Neural progenitor cell (in vitro differentiated cells): ENCODE measurements around the gene ADCY7. TPM values are rescaled to one million over a fixed set of nuclear protein-coding genes. Genes with fewer than 3 reads are reported as not detected.

ENCODE experiments used
- DNase-seq: peaks from one replicate; pipeline ENCODE4 v3.0.0-alpha.2; 2016; ENCODE audit warnings: low spot score
- H2AFZ ChIP-seq: fragments of 200-600 bp; sonication (generic); replicated peaks from 2 replicates; pipeline ENCODE4 v1.6.1; 2016; ENCODE audit warnings: antibody characterized with exemption
- H3F3A ChIP-seq: fragments of 200-600 bp; sonication (generic); 2 replicates; pipeline ENCODE4 v1.6.1; 2016; ENCODE audit warnings: antibody characterized with exemption, low read depth
- H3K27ac ChIP-seq: fragments of 200-600 bp; sonication (generic); 2 replicates; pipeline ENCODE4 v1.5.1; 2016; ENCODE audit warnings: mild to moderate bottlenecking
- H3K27me3 ChIP-seq: fragments of 200-600 bp; sonication (generic); 2 replicates; pipeline ENCODE4 v1.6.1; 2016; ENCODE audit warnings: mild to moderate bottlenecking, moderate library complexity
- H3K36me3 ChIP-seq: fragments of 200-600 bp; sonication (generic); 2 replicates; pipeline ENCODE4 v1.5.1; 2016
- H3K4me1 ChIP-seq: fragments of 200-600 bp; sonication (generic); 2 replicates; pipeline ENCODE4 v1.6.1; 2016; ENCODE audit warnings: mixed run types
- H3K4me2 ChIP-seq: fragments of 200-600 bp; sonication (generic); 2 replicates; pipeline ENCODE4 v1.6.1; 2016
- H3K4me3 ChIP-seq: fragments of 200-600 bp; sonication (generic); 2 replicates; pipeline ENCODE4 v1.5.1; 2016
- H3K79me2 ChIP-seq: fragments of 200-600 bp; sonication (generic); 2 replicates; pipeline ENCODE4 v1.6.1; 2016; ENCODE audit warnings: low read depth
- H3K9ac ChIP-seq: fragments of 200-600 bp; sonication (generic); 2 replicates; pipeline ENCODE4 v1.6.1; 2016
- H3K9me3 ChIP-seq: fragments of 200-600 bp; sonication (generic); 2 replicates; pipeline ENCODE4 v1.5.1; 2016; ENCODE audit warnings: low read depth
- H4K20me1 ChIP-seq: fragments of 200-600 bp; sonication (generic); 2 replicates; pipeline ENCODE4 v1.6.1; 2016; ENCODE audit warnings: low read depth
- H3K27ac Mint-ChIP-seq: 3 replicates; pipeline ENCODE4 v1.8.0; 2021; ENCODE audit warnings: mixed read lengths
- H3K27me3 Mint-ChIP-seq: 2 replicates; pipeline ENCODE4 v1.8.0; 2022; ENCODE audit warnings: low read depth, mild to moderate bottlenecking, inconsistent platforms, moderate library complexity, mixed read lengths; ENCODE audit not compliant: insufficient read depth
- H3K36me3 Mint-ChIP-seq: 3 replicates; pipeline ENCODE4 v1.8.0; 2021; ENCODE audit warnings: mixed read lengths
- H3K4me1 Mint-ChIP-seq: 3 replicates; pipeline ENCODE4 v1.8.0; 2021; ENCODE audit warnings: mixed read lengths
- H3K4me3 Mint-ChIP-seq: 3 replicates; pipeline ENCODE4 v1.8.0; 2021; ENCODE audit warnings: mild to moderate bottlenecking, moderate library complexity, mixed read lengths
- H3K9me3 Mint-ChIP-seq: 3 replicates; pipeline ENCODE4 v1.8.0; 2020; ENCODE audit warnings: mixed read lengths
- EZH2 ChIP-seq: fragments of 200-600 bp; sonication (generic); IDR thresholded peaks from 2 replicates; pipeline ENCODE4 v1.6.1; 2017; ENCODE audit warnings: antibody characterized with exemption, mild to moderate bottlenecking, moderate library complexity
- EZH2phosphoT487 ChIP-seq: fragments of 200-600 bp; sonication (generic); IDR thresholded peaks from 2 replicates; pipeline ENCODE4 v1.6.1; 2017; ENCODE audit warnings: antibody characterized with exemption
- total RNA-seq: library from RNA; depleted of rRNA; stranded (reverse); fragments of >200 nt; gene quantifications from 2 replicates; pipeline ENCODE4 v1.2.3, GENCODE V29; 2015; ENCODE audit warnings: low replicate concordance
- TF ChIP-seq, protein P1 (sequence below): fragments of 200-600 bp; sonication (generic); IDR thresholded peaks from 2 replicates; pipeline ENCODE4 v1.5.1; 2017; ENCODE audit warnings: antibody characterized with exemption, mild to moderate bottlenecking

Gene ADCY7
- total RNA-seq, 1 donor from 2014 or later = 2.5 TPM

DNA sequence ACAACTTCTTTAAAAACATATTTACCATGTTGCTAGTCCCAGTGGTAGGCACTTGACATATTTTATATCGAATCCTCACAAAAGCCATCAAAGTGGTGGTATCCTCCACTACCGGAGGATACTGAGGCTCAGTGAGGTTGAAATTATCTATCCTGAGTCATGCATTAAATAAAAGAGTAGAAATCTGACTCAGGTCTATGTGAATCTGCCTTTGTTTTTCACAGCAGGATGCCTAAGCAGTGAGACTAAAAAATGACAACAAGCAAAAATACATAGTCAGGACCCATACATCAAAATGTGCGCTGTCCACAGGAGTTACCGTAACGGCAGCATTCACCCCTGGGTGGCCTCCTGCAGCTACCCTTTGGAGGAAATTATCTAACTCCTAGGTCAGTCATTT lies 84.8 kb downstream of the ADCY7 start:
- DNase-seq = no peak
- peaks cover 45% of the 10 kb centered on the region for H3K36me3 ChIP-seq
- TF ChIP-seq EZH2 (no peak), EZH2phosphoT487 (no peak)
- TF ChIP-seq, protein P1, sequence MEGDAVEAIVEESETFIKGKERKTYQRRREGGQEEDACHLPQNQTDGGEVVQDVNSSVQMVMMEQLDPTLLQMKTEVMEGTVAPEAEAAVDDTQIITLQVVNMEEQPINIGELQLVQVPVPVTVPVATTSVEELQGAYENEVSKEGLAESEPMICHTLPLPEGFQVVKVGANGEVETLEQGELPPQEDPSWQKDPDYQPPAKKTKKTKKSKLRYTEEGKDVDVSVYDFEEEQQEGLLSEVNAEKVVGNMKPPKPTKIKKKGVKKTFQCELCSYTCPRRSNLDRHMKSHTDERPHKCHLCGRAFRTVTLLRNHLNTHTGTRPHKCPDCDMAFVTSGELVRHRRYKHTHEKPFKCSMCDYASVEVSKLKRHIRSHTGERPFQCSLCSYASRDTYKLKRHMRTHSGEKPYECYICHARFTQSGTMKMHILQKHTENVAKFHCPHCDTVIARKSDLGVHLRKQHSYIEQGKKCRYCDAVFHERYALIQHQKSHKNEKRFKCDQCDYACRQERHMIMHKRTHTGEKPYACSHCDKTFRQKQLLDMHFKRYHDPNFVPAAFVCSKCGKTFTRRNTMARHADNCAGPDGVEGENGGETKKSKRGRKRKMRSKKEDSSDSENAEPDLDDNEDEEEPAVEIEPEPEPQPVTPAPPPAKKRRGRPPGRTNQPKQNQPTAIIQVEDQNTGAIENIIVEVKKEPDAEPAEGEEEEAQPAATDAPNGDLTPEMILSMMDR = no peak
- H3K9me3 ChIP-seq = no peaks in the 10 kb centered on the region
- H3F3A ChIP-seq = peaks cover 5% of the 10 kb centered on the region
- no peak overlapping the region for H3K4me3 ChIP-seq
- no peak overlapping the region for H3K9ac ChIP-seq
- H3K27me3 ChIP-seq = no peaks in the 10 kb centered on the region
- Mint-ChIP-seq H3K4me3 (no peak overlapping the region), H3K27ac (no peak overlapping the region), H3K4me1 (no peaks in the 10 kb centered on the region), H3K9me3 (peaks cover 10% of the 10 kb centered on the region), H3K36me3 (peaks cover 61% of the 10 kb centered on the region), H3K27me3 (no peaks in the 10 kb centered on the region)
- no peak overlapping the region for H2AFZ ChIP-seq
- no peak overlapping the region for H3K27ac ChIP-seq
- H3K79me2 ChIP-seq = peaks cover 32% of the 10 kb centered on the region
- peaks cover 13% of the 10 kb centered on the region for H4K20me1 ChIP-seq
- no peak overlapping the region for H3K4me2 ChIP-seq
- H3K4me1 ChIP-seq = no peaks in the 10 kb centered on the region

- TF ChIP-seq EZH2 (no peak), EZH2phosphoT487 (no peak)
- TF ChIP-seq, protein P1 = no peak
- no peak overlapping the region for H3K27ac ChIP-seq
- H3K79me2 ChIP-seq = peaks cover 34% of the 10 kb centered on the region
- Mint-ChIP-seq H3K27me3 (no peaks in the 10 kb centered on the region), H3K4me3 (no peak overlapping the region), H3K4me1 (no peaks in the 10 kb centered on the region), H3K27ac (no peak overlapping the region), H3K9me3 (peaks cover 10% of the 10 kb centered on the region), H3K36me3 (peaks cover 59% of the 10 kb centered on the region)
- no peaks in the 10 kb centered on the region for H3K9me3 ChIP-seq
- no peak overlapping the region for H3K4me3 ChIP-seq
- H3K4me1 ChIP-seq = no peaks in the 10 kb centered on the region
- H3K9ac ChIP-seq = no peak overlapping the region
- H4K20me1 ChIP-seq = peaks cover 19% of the 10 kb centered on the region
- H3K36me3 ChIP-seq = peaks cover 45% of the 10 kb centered on the region
- DNase-seq = no peak
- no peaks in the 10 kb centered on the region for H3K27me3 ChIP-seq
- no peak overlapping the region for H3K4me2 ChIP-seq
- no peak overlapping the region for H2AFZ ChIP-seq
- H3F3A ChIP-seq = peaks cover 8% of the 10 kb centered on the region
Observed at GRCh38 chr16:50351952-50352351, 85.6 kb downstream of the ADCY7 start.

GRCh38 chr16:50354082-50354481 lies 87.7 kb downstream of the ADCY7 start:
- Histone ChIP-seq H3K9ac (no peak overlapping the region), H3K9me3 (no peaks in the 10 kb centered on the region), H4K20me1 (peaks cover 36% of the 10 kb centered on the region), H3K27me3 (no peaks in the 10 kb centered on the region), H2AFZ (no peak overlapping the region), H3K36me3 (peaks cover 45% of the 10 kb centered on the region), H3F3A (peaks cover 15% of the 10 kb centered on the region), H3K4me1 (no peaks in the 10 kb centered on the region), H3K4me2 (no peak overlapping the region), H3K79me2 (peaks cover 54% of the 10 kb centered on the region), H3K27ac (no peak overlapping the region), H3K4me3 (no peak overlapping the region)
- Mint-ChIP-seq H3K4me3 (no peak overlapping the region), H3K27ac (no peak overlapping the region), H3K36me3 (peaks cover 53% of the 10 kb centered on the region), H3K27me3 (no peaks in the 10 kb centered on the region), H3K9me3 (peaks cover 3% of the 10 kb centered on the region), H3K4me1 (no peaks in the 10 kb centered on the region)
- DNase-seq = no peak
- TF ChIP-seq, protein P1 = no peak
- no peak for TF ChIP-seq EZH2phosphoT487
- TF ChIP-seq EZH2 = no peak
